PFSK-1 (cell line): Measurements from ENCODE around the gene UBE2E3.

Source experiments
- FOXP2 ChIP-seq: optimal IDR thresholded peaks from 2 replicates; pipeline ENCODE3; 2011; ENCODE audit warnings: borderline replicate concordance, control low read depth, inconsistent platforms; ENCODE audit not compliant: insufficient read depth; ENCODE audit errors: extremely low read length, extremely low read depth
- POLR2AphosphoS5 ChIP-seq: IDR thresholded peaks from 2 replicates; pipeline ENCODE4 v1.6.1; 2012; ENCODE audit warnings: low read depth, mild to moderate bottlenecking, control low read depth, low read length, moderate library complexity
- REST ChIP-seq, 2 experiments: IDR thresholded peaks; 2 replicates each; pipeline versions ENCODE4 v1.6.1 to v1.8.0; 2011 to 2012; ENCODE audit warnings: low read depth in 2 of 2, low read length in 2 of 2, control low read depth in 1 of 2, inconsistent platforms in 1 of 2, mild to moderate bottlenecking in 1 of 2, moderate library complexity in 1 of 2; ENCODE audit not compliant: insufficient read depth in 1 of 2
- SIN3A ChIP-seq: IDR thresholded peaks from 2 replicates; pipeline ENCODE4 v1.6.1; 2012; ENCODE audit warnings: mild to moderate bottlenecking, low read length, moderate library complexity, borderline replicate concordance; ENCODE audit not compliant: insufficient read depth
- TAF1 ChIP-seq: IDR thresholded peaks from 2 replicates; pipeline ENCODE4 v1.6.1; 2012; ENCODE audit warnings: low read length, control low read depth, borderline replicate concordance; ENCODE audit not compliant: insufficient read depth

Gene UBE2E3

GRCh38 chr2:180992994-180993393 is 12.6 kb downstream of the UBE2E3 start:
- TF ChIP-seq SIN3A, result no peak
- no peak for TF ChIP-seq POLR2AphosphoS5
- no peak for TF ChIP-seq FOXP2
- TF ChIP-seq TAF1, result no peak
- no peak for TF ChIP-seq REST (IDR thresholded peaks at IDR 0.05; ENCODE audit: insufficient read depth in 1 of 2, low read depth in 2 of 2, low read length in 2 of 2)

- no peak for TF ChIP-seq REST (IDR thresholded peaks at IDR 0.05; ENCODE audit: insufficient read depth in 1 of 2, low read depth in 2 of 2, low read length in 2 of 2)
- no peak for TF ChIP-seq TAF1
- TF ChIP-seq SIN3A, result no peak
- TF ChIP-seq FOXP2, result no peak
- TF ChIP-seq POLR2AphosphoS5, result no peak
These were observed 19.0 kb downstream of the UBE2E3 start for GRCh38 chr2:180999274-180999964.

GRCh38 chr2:181004647-181005325 is 24.4 kb downstream of the UBE2E3 start:
- no peak for TF ChIP-seq SIN3A
- no peak for TF ChIP-seq TAF1
- TF ChIP-seq REST (IDR thresholded peaks at IDR 0.05; ENCODE audit: insufficient read depth in 1 of 2, low read depth in 2 of 2, low read length in 2 of 2), result no peak

- TF ChIP-seq FOXP2 (no peak), SIN3A (no peak), TAF1 (no peak), REST (IDR thresholded peaks at IDR 0.05; ENCODE audit: insufficient read depth in 1 of 2, low read depth in 2 of 2, low read length in 2 of 2) (no peak), POLR2AphosphoS5 (no peak)
These were observed 24.9 kb downstream of the UBE2E3 start for GRCh38 chr2:181005326-181005655.

GRCh38 chr2:181005809-181006208 is 25.4 kb downstream of the UBE2E3 start:
- TF ChIP-seq REST (IDR thresholded peaks at IDR 0.05; ENCODE audit: insufficient read depth in 1 of 2, low read depth in 2 of 2, low read length in 2 of 2), result no peak
- no peak for TF ChIP-seq TAF1
